Activated CD4-positive, alpha-beta T cell treated with anti-CD3 and anti-CD28 coated beads, Interleukin-2, amount 10 ng/mL, durations not matched to agents 24 days and 14 days (primary cell): ENCODE measurements around the gene SUGCT. TPM values are rescaled to one million over a fixed set of nuclear protein-coding genes. Genes with fewer than 3 reads are reported as not detected.

ENCODE experiments used
- DNase-seq: peaks from one replicate; pipeline ENCODE4 v3.0.0; 2022
- H3K27ac Mint-ChIP-seq: one replicate; pipeline ENCODE4 v1.8.0; 2022; ENCODE audit warnings: mild to moderate bottlenecking, mixed read lengths
- H3K27me3 Mint-ChIP-seq: one replicate; pipeline ENCODE4 v1.8.0; 2022; ENCODE audit warnings: mixed read lengths
- H3K36me3 Mint-ChIP-seq: one replicate; pipeline ENCODE4 v1.8.0; 2022; ENCODE audit warnings: low read depth, mild to moderate bottlenecking, mixed read lengths
- H3K4me1 Mint-ChIP-seq: one replicate; pipeline ENCODE4 v1.8.0; 2021; ENCODE audit warnings: mixed read lengths
- H3K4me3 Mint-ChIP-seq: one replicate; pipeline ENCODE4 v1.8.0; 2022; ENCODE audit warnings: mild to moderate bottlenecking, moderate library complexity, mixed read lengths
- H3K9me3 Mint-ChIP-seq: one replicate; pipeline ENCODE4 v1.8.0; 2021; ENCODE audit warnings: mixed read lengths
- intact Hi-C: fragments of 100-400 bp; cut with micrococcal nuclease; formaldehyde crosslinking; loops from one replicate; pipeline ENCODE4 v1.15.1; 2023
- total RNA-seq: library from RNA; stranded (reverse); gene quantifications from 2 replicates; pipeline ENCODE4 v1.2.3, GENCODE V29; 2022

The SUGCT gene
- total RNA-seq, 1 donor from 2014 or later = 0.91 TPM

DNA sequence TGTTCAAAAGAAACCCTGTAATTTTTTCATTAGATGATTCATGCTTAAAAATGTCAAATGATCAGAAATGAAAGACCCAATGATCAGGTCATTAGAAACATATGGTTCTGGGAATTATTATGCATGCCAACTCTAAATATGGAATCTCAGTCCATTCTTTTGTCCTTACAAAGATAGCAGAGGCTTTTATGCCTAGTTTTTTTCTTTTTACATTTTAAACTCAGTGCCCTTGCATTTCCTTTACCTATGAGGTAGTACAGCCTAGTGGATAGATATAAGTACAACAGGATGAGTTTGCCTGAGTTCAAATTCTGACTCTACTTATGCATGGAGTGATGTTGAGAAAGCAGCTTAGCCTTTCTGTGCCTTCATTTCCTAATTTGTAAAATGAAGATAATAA, 392.9 kb downstream of the SUGCT start:
- Mint-ChIP-seq H3K4me3 (no peak overlapping the region), H3K27me3 (no peaks in the 10 kb centered on the region), H3K36me3 (no peaks in the 10 kb centered on the region), H3K9me3 (no peaks in the 10 kb centered on the region), H3K4me1 (no peaks in the 10 kb centered on the region), H3K27ac (no peak overlapping the region)
- intact Hi-C loops = no loop called here
- no peak for DNase-seq

DNA sequence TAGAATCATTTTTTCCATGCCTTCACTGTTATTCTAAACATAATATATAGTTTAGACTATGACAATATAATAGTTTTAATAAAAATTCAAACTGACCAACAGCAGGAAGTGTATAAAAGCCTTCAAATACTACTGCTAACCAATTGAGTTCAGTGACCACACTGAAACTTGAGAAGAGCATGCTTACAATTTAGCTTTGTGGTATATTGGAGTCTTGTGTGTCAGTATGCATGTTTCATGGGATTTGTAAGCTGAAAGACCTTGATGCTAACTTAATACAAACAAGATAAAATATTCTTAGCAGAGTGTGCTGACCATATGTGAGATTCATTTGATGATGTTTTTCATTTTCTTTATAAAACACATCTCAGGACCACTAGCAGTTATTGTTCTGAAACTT, 395.5 kb downstream of the SUGCT start:
- Mint-ChIP-seq H3K9me3 (no peaks in the 10 kb centered on the region), H3K27ac (no peak overlapping the region), H3K4me1 (no peaks in the 10 kb centered on the region), H3K27me3 (no peaks in the 10 kb centered on the region), H3K4me3 (no peak overlapping the region), H3K36me3 (no peaks in the 10 kb centered on the region)
- intact Hi-C loops = no loop called here
- no peak for DNase-seq

DNA sequence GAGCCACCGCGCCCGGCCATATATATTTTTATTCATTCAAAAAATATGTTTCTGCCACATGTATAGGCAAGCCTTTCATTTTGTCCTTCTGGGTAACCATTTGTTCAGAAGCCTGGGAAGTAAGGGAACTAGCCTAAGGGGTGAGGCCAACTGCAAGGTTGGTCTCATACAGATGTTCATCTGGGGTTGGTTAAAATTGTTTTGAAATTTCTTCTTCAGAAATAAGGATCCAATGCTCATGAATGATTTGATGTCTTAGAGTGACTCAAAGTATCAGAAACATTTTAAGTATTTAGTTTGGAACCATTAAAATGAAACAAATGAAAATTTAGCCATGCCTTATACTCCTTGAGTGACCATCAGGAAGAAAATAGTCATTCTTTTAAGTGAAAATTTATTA, 397.2 kb downstream of the SUGCT start:
- no peak overlapping the region for H3K4me3 Mint-ChIP-seq
- no peaks in the 10 kb centered on the region for H3K9me3 Mint-ChIP-seq
- H3K36me3 Mint-ChIP-seq = no peaks in the 10 kb centered on the region
- no peak for DNase-seq
- no peaks in the 10 kb centered on the region for H3K4me1 Mint-ChIP-seq
- no peak overlapping the region for H3K27ac Mint-ChIP-seq
- no peaks in the 10 kb centered on the region for H3K27me3 Mint-ChIP-seq
- intact Hi-C loops = no loop called here

DNA sequence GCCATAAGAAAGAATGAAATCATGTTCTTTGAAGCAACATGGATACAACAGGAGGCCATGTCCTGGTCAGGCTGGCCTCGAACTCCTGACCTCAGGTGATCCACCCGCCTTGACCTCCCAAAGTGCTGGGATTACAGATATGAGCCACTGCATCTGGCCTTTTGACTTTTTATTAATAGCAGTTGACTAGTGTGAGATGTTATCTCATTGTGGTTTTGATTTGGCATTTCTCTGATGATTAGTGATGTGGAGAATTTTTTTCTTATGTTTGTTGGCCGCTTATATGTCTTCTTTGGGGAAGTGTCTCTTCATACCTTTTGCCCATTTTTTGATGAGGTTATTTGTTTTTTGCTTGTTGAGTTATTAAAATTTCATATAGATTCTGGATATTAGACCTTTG, 400.9 kb downstream of the SUGCT start:
- no peak for DNase-seq
- H3K27ac Mint-ChIP-seq = no peak overlapping the region
- intact Hi-C loops = no loop called here

DNA sequence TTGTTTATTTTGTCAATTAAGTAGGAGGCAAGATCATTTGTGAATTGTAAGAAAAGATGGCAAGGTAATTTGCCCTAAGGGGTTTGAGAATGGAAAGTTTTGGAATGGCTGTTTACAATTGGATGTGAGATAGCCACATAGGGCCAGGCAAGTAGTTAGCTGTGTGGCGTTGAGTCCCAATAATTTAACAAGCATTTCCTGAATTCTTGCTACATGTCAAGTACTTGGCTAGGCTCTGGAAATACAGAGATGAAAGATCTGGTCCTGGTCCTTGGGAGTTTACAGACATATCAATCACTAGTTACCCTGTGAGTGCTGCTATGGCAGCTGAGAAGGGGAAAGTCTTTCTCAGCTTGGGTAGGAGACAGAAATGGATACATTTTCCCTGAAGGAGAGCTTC, 401.6 kb downstream of the SUGCT start:
- no peaks in the 10 kb centered on the region for H3K27me3 Mint-ChIP-seq
- intact Hi-C loops = no loop called here

More for the DNA sequence above, 400.9 kb downstream of the SUGCT start:
- Mint-ChIP-seq H3K4me3 (no peak overlapping the region), H3K36me3 (no peaks in the 10 kb centered on the region), H3K4me1 (no peaks in the 10 kb centered on the region), H3K27me3 (no peaks in the 10 kb centered on the region), H3K9me3 (no peaks in the 10 kb centered on the region)

DNA sequence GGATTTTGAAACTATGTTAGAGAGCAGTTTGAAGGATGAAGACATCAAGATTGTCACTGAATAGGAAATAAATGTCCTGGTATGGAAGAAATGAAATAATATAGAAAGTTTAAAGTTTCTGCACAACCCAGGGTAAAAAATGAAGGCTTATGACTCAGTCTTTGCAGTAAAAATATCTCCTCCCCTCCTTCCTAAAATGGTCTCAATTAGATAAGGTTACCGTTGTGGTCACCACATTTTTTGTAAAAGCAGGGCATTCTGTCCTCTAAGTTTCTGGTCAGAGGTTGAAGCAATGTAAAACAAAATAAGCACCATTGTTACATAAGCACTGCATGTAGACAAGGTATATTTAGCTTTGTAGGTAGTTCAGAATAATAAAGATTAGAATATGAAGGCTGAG, 403.5 kb downstream of the SUGCT start:
- Mint-ChIP-seq H3K27ac (no peak overlapping the region), H3K4me3 (no peak overlapping the region), H3K36me3 (no peaks in the 10 kb centered on the region), H3K4me1 (no peaks in the 10 kb centered on the region), H3K27me3 (no peaks in the 10 kb centered on the region), H3K9me3 (no peaks in the 10 kb centered on the region)
- intact Hi-C loops = no loop called here
- no peak for DNase-seq

More for the DNA sequence above, 401.6 kb downstream of the SUGCT start:
- Mint-ChIP-seq H3K4me3 (no peak overlapping the region), H3K27ac (no peak overlapping the region), H3K4me1 (no peaks in the 10 kb centered on the region), H3K36me3 (no peaks in the 10 kb centered on the region), H3K9me3 (no peaks in the 10 kb centered on the region)
- DNase-seq = no peak

DNA sequence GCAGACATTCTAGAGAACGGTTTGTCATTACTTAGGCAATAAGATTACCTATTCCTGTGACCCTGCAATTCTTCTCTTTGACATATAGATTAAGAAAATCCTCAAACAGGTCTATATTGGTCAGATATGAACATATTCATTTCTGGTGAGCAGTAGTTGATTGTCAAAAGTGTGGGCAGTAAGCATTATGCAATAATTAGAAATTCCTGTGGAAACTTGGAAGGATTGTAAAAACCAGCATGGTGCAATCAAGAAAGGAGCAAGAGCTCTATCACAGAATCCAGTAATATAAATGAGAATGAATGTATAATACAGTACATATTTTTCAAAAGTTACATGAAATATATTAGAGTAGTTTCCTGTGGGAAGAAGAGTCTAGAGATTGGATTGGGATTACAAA, 406.5 kb downstream of the SUGCT start:
- intact Hi-C loops = no loop called here
- no peaks in the 10 kb centered on the region for H3K9me3 Mint-ChIP-seq
- no peaks in the 10 kb centered on the region for H3K4me1 Mint-ChIP-seq
- no peaks in the 10 kb centered on the region for H3K36me3 Mint-ChIP-seq
- no peaks in the 10 kb centered on the region for H3K27me3 Mint-ChIP-seq
- H3K4me3 Mint-ChIP-seq = no peak overlapping the region
- no peak overlapping the region for H3K27ac Mint-ChIP-seq
- no peak for DNase-seq

DNA sequence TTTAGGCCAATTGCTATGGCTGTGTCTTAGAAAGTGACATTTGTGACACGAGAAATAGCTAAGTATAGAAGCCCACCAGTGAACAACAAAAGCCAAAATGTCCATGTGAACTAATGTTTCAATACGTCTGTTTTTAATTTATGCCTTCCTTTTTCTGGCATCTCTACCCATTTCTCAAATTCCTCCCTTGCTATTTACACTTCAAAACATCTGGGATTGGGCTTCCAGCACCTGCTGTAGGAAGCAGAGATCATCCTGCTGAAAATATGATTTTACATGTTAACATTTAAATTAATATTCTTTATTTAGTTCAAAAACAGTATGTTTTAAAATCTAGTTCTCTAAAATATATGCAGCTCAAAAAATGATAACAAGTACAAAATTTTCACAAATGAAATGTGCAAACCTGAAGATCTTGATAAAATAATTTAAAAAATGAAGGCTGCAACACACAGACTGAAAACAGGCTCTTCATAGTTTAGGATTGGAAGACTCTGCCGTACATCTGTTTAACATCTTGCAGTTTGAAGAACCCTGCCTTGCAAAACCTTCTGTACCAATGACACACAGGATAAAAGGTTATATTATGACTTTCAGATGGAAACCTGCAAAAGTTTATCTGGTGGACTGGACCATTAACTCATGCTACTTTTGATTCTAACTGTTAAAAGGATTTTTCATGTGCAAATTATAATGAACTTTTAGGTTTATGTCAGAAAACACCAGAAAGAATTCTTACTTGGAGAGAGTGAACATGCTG, 408.4 kb downstream of the SUGCT start:
- Mint-ChIP-seq H3K9me3 (no peaks in the 10 kb centered on the region), H3K36me3 (no peaks in the 10 kb centered on the region), H3K27me3 (no peaks in the 10 kb centered on the region), H3K4me1 (no peaks in the 10 kb centered on the region), H3K27ac (no peak overlapping the region), H3K4me3 (no peak overlapping the region)
- intact Hi-C loops = no loop called here
- DNase-seq = no peak

DNA sequence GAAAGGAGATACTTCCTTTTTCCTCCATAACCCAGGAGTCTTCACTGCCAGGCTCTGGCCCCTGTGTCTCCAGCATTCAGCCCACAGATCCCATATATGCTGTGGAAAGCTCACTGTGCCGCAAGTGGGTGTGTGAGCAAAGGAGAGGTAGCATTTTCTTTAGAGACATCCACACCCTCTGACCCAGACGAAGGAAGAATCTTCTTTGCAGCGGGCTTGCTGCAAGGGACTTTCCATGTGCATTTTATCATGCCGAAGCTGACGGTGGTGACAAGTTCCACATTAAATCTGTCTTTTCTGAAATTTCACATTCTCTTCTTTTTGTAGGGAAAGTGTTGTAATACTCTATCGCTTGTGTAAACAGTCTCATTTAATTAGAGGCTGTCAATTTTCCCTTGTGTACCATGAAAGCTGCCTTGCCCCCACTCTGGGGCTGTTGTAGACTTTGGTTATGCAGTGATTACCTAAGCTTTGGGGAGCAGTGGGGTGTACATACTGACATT, 409.5 kb downstream of the SUGCT start:
- intact Hi-C loops = no loop called here
- H3K36me3 Mint-ChIP-seq = no peaks in the 10 kb centered on the region
- H3K27ac Mint-ChIP-seq = no peak overlapping the region
- H3K4me3 Mint-ChIP-seq = no peak overlapping the region
- no peak for DNase-seq
- no peaks in the 10 kb centered on the region for H3K27me3 Mint-ChIP-seq
- no peaks in the 10 kb centered on the region for H3K9me3 Mint-ChIP-seq
- no peaks in the 10 kb centered on the region for H3K4me1 Mint-ChIP-seq

DNA sequence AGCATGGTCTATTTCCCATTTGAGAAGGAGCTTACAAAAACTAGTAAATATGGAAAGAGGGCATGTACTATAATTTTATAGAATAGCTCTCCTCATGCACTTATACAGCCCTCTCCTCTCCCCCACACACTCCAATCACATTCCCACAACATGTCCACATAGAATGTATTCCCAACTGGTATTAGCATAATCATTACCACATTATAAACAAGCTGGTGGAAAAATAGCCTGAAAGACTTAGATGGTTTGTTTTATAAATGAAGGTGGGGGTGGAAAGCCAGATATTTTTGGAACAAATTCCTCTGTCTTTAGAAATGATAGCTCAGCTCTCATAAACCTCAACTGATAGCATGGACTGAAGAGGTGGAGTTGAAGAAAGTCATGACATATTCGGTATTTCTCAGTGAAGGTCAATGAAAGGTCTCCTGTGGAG, 410.1 kb downstream of the SUGCT start:
- Mint-ChIP-seq H3K4me3 (no peak overlapping the region), H3K27me3 (no peaks in the 10 kb centered on the region), H3K9me3 (no peaks in the 10 kb centered on the region), H3K4me1 (no peaks in the 10 kb centered on the region), H3K36me3 (no peaks in the 10 kb centered on the region), H3K27ac (no peak overlapping the region)
- DNase-seq = no peak
- intact Hi-C loops = no loop called here

DNA sequence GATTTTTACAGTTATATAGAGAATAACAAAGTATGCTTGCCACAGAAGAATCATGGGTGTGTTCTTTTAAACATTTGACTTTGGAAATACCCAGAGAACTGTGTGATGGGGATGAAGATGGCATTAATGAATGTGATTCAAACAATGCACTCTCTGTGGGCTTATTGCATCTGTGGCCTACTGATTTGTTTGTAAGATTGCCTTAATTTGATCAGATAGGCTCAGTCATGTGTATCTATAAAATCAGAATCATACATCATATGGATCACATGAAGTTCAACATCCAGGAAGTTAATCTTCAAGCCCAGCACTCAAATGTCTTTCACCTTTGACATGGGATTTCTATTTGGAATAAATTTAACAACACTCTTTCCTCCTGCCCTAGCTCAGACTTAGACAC, 410.9 kb downstream of the SUGCT start:
- Mint-ChIP-seq H3K27me3 (no peaks in the 10 kb centered on the region), H3K36me3 (no peaks in the 10 kb centered on the region), H3K4me3 (no peak overlapping the region), H3K27ac (no peak overlapping the region), H3K4me1 (no peaks in the 10 kb centered on the region), H3K9me3 (no peaks in the 10 kb centered on the region)
- intact Hi-C loops = no loop called here
- DNase-seq = no peak

DNA sequence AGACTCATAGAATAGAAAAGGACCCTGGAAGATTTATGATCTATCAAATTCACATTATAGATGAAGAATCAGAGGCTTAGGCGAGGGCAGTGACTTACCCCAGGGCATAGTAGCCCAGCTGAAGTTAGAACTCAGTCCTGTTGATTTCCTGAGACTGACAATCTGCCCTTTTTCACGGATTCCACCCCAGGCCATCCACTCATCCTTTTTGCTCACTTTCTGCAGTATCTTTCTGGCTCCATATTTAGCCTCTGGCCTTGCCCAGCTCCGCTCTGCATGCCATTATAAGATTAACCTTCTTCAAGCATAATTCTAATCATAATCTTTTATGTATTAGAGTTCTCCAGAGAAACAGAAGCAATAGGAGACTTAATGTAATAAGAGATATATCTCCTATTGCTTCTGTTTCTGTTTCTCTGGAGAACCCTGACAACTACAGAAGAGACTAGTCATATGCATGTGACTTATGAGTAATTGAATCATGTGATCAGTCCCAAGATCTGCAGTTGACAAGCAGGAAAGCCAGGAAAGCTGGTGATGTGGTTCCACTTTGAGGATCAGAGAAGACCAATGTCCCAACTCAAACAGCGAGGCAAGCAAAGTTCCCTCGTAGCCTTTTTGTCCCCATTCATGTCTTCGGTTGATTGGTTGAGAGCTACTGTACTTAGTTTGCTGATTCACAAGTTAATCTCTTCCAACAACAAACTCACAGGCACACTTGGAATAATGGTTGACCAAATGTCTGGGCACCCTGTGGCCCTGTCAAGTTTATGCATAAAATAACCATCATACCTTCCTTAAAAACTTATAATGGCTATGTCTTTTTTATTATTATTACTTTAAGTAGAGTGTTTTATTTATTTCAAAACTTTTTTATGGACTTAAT, 412.1 kb downstream of the SUGCT start:
- intact Hi-C loops = no loop called here
- no peak for DNase-seq
- H3K27me3 Mint-ChIP-seq = no peaks in the 10 kb centered on the region
- no peak overlapping the region for H3K27ac Mint-ChIP-seq
- H3K4me3 Mint-ChIP-seq = no peak overlapping the region
- H3K9me3 Mint-ChIP-seq = no peaks in the 10 kb centered on the region
- peaks cover under 1% of the 10 kb centered on the region for H3K4me1 Mint-ChIP-seq
- H3K36me3 Mint-ChIP-seq = no peaks in the 10 kb centered on the region

DNA sequence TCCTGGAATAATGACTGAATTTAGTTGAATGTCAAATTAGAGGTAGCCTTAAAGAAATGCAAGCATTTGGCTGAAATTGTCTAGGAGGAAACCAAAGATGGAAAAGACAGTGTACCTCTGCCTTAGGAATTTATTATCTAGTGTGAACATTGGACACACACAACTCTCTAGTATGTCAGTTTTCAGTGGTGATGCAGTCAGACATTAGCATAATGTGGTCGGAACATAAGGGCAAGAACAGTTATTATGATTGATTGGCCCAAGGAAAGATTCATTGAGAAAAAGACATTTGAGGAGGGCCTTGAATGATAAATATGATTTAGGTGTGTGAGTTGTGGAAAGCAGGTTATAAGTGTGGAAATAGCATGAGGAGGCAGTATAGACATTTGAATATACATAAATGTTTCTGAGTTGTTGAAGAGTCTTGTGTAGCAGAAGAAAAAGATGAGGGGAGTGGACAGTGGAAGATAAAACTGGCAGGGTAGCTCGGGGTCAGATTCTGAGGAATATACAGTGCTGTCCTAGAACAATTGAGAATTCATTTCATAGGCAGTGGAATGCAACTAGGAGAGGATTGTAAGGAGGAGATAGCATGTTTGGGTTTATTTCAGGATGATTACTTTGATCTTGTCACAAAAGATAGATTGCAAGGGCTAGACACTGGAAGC, 414.7 kb downstream of the SUGCT start:
- no peaks in the 10 kb centered on the region for H3K9me3 Mint-ChIP-seq
- no peaks in the 10 kb centered on the region for H3K36me3 Mint-ChIP-seq
- H3K27me3 Mint-ChIP-seq = no peaks in the 10 kb centered on the region
- H3K27ac Mint-ChIP-seq = no peak overlapping the region
- DNase-seq = no peak
- H3K4me1 Mint-ChIP-seq = peaks cover 2% of the 10 kb centered on the region
- H3K4me3 Mint-ChIP-seq = no peak overlapping the region
- intact Hi-C loops = no loop called here
